ENCODE measurements around the gene SPATA32.
A peak's percentile ranks its signal among the peaks of the same experiment; 100 is the strongest.

The SPATA32 gene

DNA sequence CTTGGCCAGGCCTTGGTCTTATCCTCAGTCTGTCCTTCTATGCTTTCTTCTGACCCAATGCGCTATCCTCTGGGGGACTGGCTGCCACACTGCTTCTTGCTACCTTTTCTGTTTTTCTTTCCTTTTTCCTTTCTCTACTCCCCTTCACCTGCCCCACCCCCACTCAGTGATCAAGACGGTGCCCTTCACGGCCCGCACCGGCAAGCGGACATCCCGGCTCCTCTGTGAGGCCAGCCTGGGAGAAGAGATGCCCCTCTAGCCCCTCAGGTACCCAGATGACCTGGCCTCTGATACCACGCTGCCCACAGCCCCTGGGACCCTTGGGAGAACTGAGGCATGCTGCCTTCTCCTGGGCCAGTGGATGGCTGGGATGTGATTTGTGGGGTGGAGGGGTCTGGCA is 15.6 kb downstream of the SPATA32 start:
- DNase-seq = no peak

- DNase-seq = no peak
Observed at GRCh38 chr17:45244725-45245656, 16.9 kb downstream of the SPATA32 start.

GRCh38 chr17:45243750-45244149 is 18.1 kb downstream of the SPATA32 start:
- no peak for DNase-seq

- DNase-seq = no peak
Observed at GRCh38 chr17:45242029-45242414, 19.9 kb downstream of the SPATA32 start.

- no peak for DNase-seq
Observed at GRCh38 chr17:45241328-45242028, 20.4 kb downstream of the SPATA32 start.

DNA sequence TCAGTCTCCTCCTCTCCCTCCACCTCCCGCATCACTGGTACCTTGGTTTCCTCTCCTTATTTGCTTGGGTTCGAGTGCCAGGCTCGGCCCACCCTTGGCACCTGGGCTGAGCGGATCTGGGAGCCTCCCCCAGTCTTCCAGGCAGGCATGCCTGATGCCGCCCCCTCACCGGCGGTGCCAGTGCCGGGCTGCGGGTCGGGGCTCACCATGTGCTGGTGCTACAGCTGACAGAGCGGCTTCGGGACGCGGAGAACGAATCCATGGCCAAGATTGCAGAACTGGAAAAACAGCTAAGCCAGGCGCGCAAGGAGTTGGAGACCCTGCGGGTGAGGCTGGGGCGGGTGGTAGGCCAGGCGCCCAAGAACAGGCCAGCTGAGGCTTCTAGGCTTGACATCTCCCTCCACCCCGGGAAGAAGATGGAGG is 21.0 kb downstream of the SPATA32 start:
- no peak for DNase-seq

- no peak for DNase-seq
Observed at GRCh38 chr17:45238155-45238774, 23.6 kb downstream of the SPATA32 start.

- no peak for DNase-seq
Observed at GRCh38 chr17:45237686-45238085, 24.2 kb downstream of the SPATA32 start.

- no peak for DNase-seq
Observed at GRCh38 chr17:45236282-45236606, 25.6 kb downstream of the SPATA32 start.

DNA sequence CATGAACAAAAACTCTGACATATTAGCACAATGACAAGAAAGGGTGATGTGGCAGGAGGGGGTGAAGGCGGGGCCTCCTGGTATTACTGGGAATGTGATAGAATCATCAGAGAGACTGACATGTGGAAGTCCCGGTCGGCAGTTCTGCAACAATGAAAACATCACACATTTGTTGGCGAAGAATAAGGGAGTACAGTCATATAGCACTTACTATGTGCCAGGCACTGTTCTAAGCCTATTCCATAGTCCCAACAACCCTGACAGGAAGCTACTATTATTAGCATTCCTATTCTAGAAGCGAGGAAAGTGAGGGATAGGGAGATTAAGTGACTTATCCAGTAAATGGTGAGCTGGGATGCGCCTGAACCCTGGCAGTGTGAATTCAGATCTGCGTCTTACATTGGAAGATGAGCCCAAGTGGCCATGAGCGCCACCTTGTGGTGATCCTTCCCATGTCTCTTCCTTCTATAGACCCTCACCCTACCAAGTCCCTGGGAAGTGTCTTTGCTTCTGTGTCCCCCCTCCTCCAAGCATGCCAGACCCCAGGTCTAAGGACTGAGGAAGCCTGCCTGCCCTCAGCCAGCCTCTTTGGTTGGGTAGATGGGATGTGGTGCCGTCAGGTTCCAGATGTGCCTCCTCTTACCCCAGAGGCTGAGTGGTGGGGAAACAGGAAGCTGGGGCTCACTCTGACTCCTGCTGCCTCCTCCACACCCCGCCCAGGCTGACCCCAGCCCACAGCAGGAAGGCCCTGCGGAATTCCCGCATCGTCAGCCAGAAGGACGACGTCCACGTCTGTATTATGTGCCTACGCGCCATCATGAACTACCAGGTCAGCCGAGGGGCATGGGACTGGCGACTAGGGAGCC is 26.2 kb downstream of the SPATA32 start:
- DNase-seq = peak; percentile 63 to 68 (median 66)

GRCh38 chr17:45234641-45235415 is 27.1 kb downstream of the SPATA32 start:
- DNase-seq = peak in 1 of 4 experiments; percentile 40

GRCh38 chr17:45233423-45233924 is 28.4 kb downstream of the SPATA32 start:
- no peak for DNase-seq

- no peak for DNase-seq
Observed at GRCh38 chr17:45232514-45233422, 29.1 kb downstream of the SPATA32 start.

- DNase-seq = no peak
Observed at GRCh38 chr17:45231481-45232116, 30.3 kb downstream of the SPATA32 start.

DNA sequence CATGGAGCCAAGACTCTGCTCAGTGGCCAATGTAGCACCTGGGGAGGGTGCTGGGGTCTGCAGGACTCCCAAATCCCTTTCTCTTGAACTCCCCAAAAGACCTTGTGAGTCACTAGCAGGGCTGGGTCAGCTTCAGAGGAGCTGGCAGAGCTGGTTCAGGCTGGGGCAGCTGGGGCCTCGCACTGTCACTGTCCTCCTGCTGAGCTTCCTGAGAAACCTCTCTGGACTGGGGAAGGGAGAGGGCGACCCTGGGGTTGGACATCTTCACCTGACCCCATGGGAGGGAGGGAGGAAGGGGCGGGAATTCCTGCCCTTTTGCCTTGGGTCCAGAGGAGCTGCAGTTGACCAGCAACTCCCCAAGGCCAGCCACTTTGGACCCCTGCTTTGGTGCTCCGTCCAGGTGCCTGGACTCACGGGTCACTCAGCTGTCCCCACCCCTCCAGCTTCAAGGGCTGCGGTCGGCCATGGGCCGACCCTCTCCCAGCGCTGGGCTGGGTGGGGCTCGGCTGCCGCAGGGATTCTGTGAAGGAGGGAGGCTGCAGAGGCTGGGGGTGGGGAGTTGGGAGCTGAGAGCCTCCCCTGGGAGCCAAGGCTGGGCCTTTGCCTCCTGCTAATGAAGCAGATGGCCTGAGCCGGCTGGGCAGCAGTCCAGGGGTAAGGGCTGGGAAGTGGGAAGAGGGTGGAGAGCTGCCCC is 31.0 kb downstream of the SPATA32 start:
- DNase-seq = no peak

- no peak for DNase-seq
Observed at GRCh38 chr17:45230410-45230786, 31.5 kb downstream of the SPATA32 start.

DNA sequence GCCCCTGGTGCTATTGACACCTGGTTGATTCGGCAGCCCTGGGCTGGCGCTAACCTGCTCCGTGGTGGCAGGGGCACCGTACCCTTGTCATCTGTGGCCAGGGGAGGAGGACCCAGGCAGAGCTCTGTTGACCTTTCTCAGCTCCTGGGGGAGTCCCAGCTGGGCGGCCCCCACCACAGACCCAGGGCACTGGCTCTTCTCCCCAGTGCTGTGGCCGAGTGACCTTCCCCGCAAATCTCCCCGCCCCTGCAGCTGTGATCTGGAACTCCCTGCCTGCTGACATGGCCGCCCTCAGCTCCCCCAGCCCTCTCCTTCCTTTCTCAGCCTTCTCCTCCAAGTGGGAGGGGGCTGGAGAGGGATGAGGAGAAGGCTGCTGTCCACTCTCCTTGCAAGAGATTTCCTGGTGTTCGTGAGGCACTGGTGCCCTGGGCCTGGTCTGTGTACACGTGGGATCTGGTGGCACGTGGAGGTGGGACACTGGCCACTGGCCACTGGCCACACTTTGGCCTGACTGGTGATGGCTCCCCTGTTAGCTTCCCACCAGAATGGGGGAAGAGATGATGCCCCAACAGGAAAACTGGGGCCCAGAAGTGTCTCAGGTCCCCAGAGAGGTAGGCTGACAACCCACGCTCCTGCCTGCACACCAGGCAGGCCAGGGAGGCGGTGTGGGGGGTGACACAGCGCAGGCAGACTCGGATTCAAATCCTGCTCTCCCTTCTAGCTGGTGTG is 32.0 kb downstream of the SPATA32 start:
- DNase-seq = no peak

- DNase-seq = peak; percentile 47 to 60 (median 51)
Observed at GRCh38 chr17:45228763-45229539, 32.9 kb downstream of the SPATA32 start.
